A549 (cell line): Measurements from ENCODE around the gene IVL. TPM values are rescaled to one million over a fixed set of nuclear protein-coding genes. Genes with fewer than 3 reads are reported as not detected.

ENCODE experiments used
- ATAC-seq, 2 experiments: fragments of 200-7000 bp in 1 of 2; fragments of >200 bp in 1 of 2; cut with Nextera tagmentation in 1 of 2; cut with Tn5 transposase in 1 of 2; 3 replicates each; pipeline versions ENCODE4 v1.8.0 to v1.9.1; 2018 to 2020; ENCODE audit warnings: mild to moderate bottlenecking in 1 of 2, moderate library complexity in 1 of 2
- CTCF ChIA-PET: fragments of 300-600 bp; sonication (Branson Sonifier 250); formaldehyde crosslinking; extraction: SDS; loops from one replicate; lab custom pipeline; 2021; ENCODE audit warnings: antibody characterized with exemption, inconsistent platforms; lab: Yijun Ruan, JAX
- POLR2A ChIA-PET: fragments of 350-600 bp; formaldehyde crosslinking; extraction: SDS; loops from one replicate; lab custom pipeline; 2021; ENCODE audit warnings: antibody characterized with exemption, inconsistent platforms; lab: Yijun Ruan, JAX
- DNase-seq, 2 experiments: peaks; one replicate each; pipeline versions ENCODE4 v3.0.0 to v3.0.0-alpha.2; 2011 to 2016; ENCODE audit warnings: low read depth in 1 of 2, low spot score in 1 of 2
- FAIRE-seq: peaks from 2 replicates; lab custom pipeline; 2011; peaks lifted over from hg19 to GRCh38; lab: Jason Lieb, UNC
- H3K27ac ChIP-seq, 2 experiments: fragments of >200 bp; sonication (Bioruptor Twin); formaldehyde crosslinking; 3 replicates each; pipeline ENCODE4 v1.5.1; 2016 to 2017
- H3K4me1 ChIP-seq: fragments of >200 bp; sonication (Bioruptor Twin); formaldehyde crosslinking; 3 replicates; pipeline ENCODE4 v1.6.1; 2016
- H3K4me2 ChIP-seq: fragments of >200 bp; sonication (Bioruptor Twin); formaldehyde crosslinking; 3 replicates; pipeline ENCODE4 v1.6.1; 2016
- H3K4me3 ChIP-seq: fragments of >200 bp; sonication (Bioruptor Twin); formaldehyde crosslinking; 3 replicates; pipeline ENCODE4 v1.5.1; 2016
- H3K9me3 ChIP-seq: fragments of >200 bp; sonication (Bioruptor Twin); formaldehyde crosslinking; 3 replicates; pipeline ENCODE4 v1.6.1; 2016
- ATOH8 ChIP-seq: fragments of 250-450 bp; sonication (Bioruptor Pico); IDR thresholded peaks from 2 replicates; pipeline ENCODE4 v1.5.0; 2020; ENCODE audit warnings: low read depth, mild to moderate bottlenecking, moderate library complexity
- CBX2 ChIP-seq: fragments of 200-600 bp; sonication (generic); IDR thresholded peaks from 2 replicates; pipeline ENCODE4 v1.6.1; 2016; ENCODE audit warnings: low read depth, mild to moderate bottlenecking, borderline replicate concordance
- CBX8 ChIP-seq: fragments of 200-600 bp; sonication (generic); IDR thresholded peaks from 2 replicates; pipeline ENCODE4 v1.6.1; 2016
- CEBPB ChIP-seq, 2 experiments: fragments of >200 bp in 1 of 2; sonication (Bioruptor Twin) in 1 of 2; formaldehyde crosslinking in 1 of 2; IDR thresholded peaks; 2 replicates each; pipeline ENCODE4 v1.6.1; 2012 to 2016
- CHD2 ChIP-seq: fragments of 150-350 bp; IDR thresholded peaks from 2 replicates; pipeline ENCODE4 v1.6.1; 2014; ENCODE audit warnings: low read length; ENCODE audit not compliant: partially characterized antibody
- CHD4 ChIP-seq: fragments of 200-600 bp; sonication (generic); IDR thresholded peaks from 2 replicates; pipeline ENCODE4 v1.6.1; 2016; ENCODE audit warnings: antibody characterized with exemption, mild to moderate bottlenecking, borderline replicate concordance
- CTCF ChIP-seq: fragments of >200 bp; sonication (Bioruptor Twin); formaldehyde crosslinking; IDR thresholded peaks from 3 replicates; pipeline ENCODE4 v1.5.1; 2016
- EHMT2 ChIP-seq: fragments of 200-600 bp; sonication (generic); IDR thresholded peaks from 2 replicates; pipeline ENCODE4 v1.6.1; 2016; ENCODE audit warnings: antibody characterized with exemption, low read depth, mild to moderate bottlenecking, moderate library complexity
- ELK1 ChIP-seq: fragments of 150-350 bp; IDR thresholded peaks from 2 replicates; pipeline ENCODE4 v1.6.1; 2014; ENCODE audit warnings: low read depth, mild to moderate bottlenecking, low read length
- GATA3 ChIP-seq: IDR thresholded peaks from 2 replicates; pipeline ENCODE4 v1.6.1; 2012; ENCODE audit warnings: borderline replicate concordance
- HMGXB4 ChIP-seq: fragments of 250-450 bp; sonication (Bioruptor Pico); IDR thresholded peaks from 2 replicates; pipeline ENCODE4 v1.5.0; 2021; ENCODE audit warnings: mild to moderate bottlenecking, moderate library complexity, borderline replicate concordance
- MYC ChIP-seq: IDR thresholded peaks from 2 replicates; pipeline ENCODE4 v1.6.1; 2012; ENCODE audit warnings: mild to moderate bottlenecking, inconsistent platforms, low read length, improper control_type of control experiment, borderline replicate concordance
- NFE2L2 ChIP-seq: fragments of 150-350 bp; conservative IDR thresholded peaks from 2 replicates; pipeline ENCODE4 v1.6.1; 2014; ENCODE audit warnings: low read length
- NR3C1 ChIP-seq: fragments of >200 bp; sonication (Bioruptor Twin); formaldehyde crosslinking; IDR thresholded peaks from 3 replicates; pipeline ENCODE4 v1.6.1; 2017
- RAD21 ChIP-seq, 2 experiments: fragments of >200 bp in 1 of 2; sonication (Bioruptor Twin) in 1 of 2; formaldehyde crosslinking in 1 of 2; IDR thresholded peaks in 1 of 2; conservative IDR thresholded peaks in 1 of 2; 2 replicates in 1 of 2; 3 replicates in 1 of 2; pipeline ENCODE4 v1.6.1; 2012 to 2018; ENCODE audit warnings: inconsistent platforms in 1 of 2
- RCOR1 ChIP-seq: fragments of 150-350 bp; IDR thresholded peaks from 2 replicates; pipeline ENCODE4 v1.6.1; 2014; ENCODE audit warnings: antibody characterized with exemption, low read length, low read depth
- RFX5 ChIP-seq: fragments of 450-650 bp; IDR thresholded peaks from 2 replicates; pipeline ENCODE4 v1.7.1; 2014; ENCODE audit warnings: antibody characterized with exemption, mild to moderate bottlenecking, moderate library complexity
- RNF2 ChIP-seq: fragments of 200-600 bp; sonication (generic); IDR thresholded peaks from 2 replicates; pipeline ENCODE4 v1.6.1; 2016; ENCODE audit warnings: low read depth, mild to moderate bottlenecking, antibody characterized with exemption, moderate library complexity, borderline replicate concordance
- SMC3 ChIP-seq: fragments of >200 bp; sonication (Bioruptor Twin); formaldehyde crosslinking; IDR thresholded peaks from 3 replicates; pipeline ENCODE4 v1.6.1; 2018; ENCODE audit warnings: inconsistent platforms
- SREBF2 ChIP-seq: fragments of 450-650 bp; IDR thresholded peaks from 2 replicates; pipeline ENCODE4 v1.6.1; 2014; ENCODE audit warnings: mild to moderate bottlenecking, moderate library complexity
- TP53 ChIP-seq: fragments of 250-450 bp; sonication (Bioruptor Pico); IDR thresholded peaks from 2 replicates; pipeline ENCODE4 v1.5.0; 2021; ENCODE audit warnings: mild to moderate bottlenecking, moderate library complexity
- USF2 ChIP-seq: fragments of 450-650 bp; IDR thresholded peaks from 2 replicates; pipeline ENCODE4 v1.6.1; 2014; ENCODE audit warnings: antibody characterized with exemption
- ZFP36 ChIP-seq: fragments of 450-650 bp; IDR thresholded peaks from 2 replicates; pipeline ENCODE4 v1.6.1; 2014; ENCODE audit warnings: borderline replicate concordance; ENCODE audit not compliant: partially characterized antibody
- ZNF302 ChIP-seq: fragments of 250-450 bp; sonication (Bioruptor Pico); IDR thresholded peaks from 2 replicates; pipeline ENCODE4 v1.9.0; 2021; ENCODE audit warnings: inconsistent platforms, mild to moderate bottlenecking, moderate library complexity
- WGBS: methylation state at CpG from one replicate; pipeline ENCODE4 v1.1.6; 2017; ENCODE audit errors: missing lambda C conversion rate; 5-methylcytosine and 5-hydroxymethylcytosine counted together
- polyA plus RNA-seq, 4 experiments: library from polyadenylated mRNA; depleted of rRNA in 3 of 4; stranded (reverse); fragments of >200 nt; fragmentation: RNase III in 1 of 4; extraction: RNeasy Plus Mini Kit Qiagen cat#74134 plus additional on column Dnase treatment in 1 of 4; gene quantifications; 2 replicates in 3 of 4; 3 replicates in 1 of 4; pipeline ENCODE4 v1.2.3, GENCODE V29; 2011 to 2017

Gene IVL
- polyA plus RNA-seq, 2 of the 4 experiments (the other 2 are of a cell fraction): not detected

- no peak for ATAC-seq
- no peak for FAIRE-seq
- Histone ChIP-seq H3K9me3 (no peaks in the 10 kb centered on the region), H3K4me3 (no peak overlapping the region), H3K27ac (no peak overlapping the region), H3K4me2 (no peak overlapping the region)
- CTCF ChIA-PET: no interaction called here
- WGBS: 64% methylated on average over 5 of the region's 5 CpGs
- TF ChIP-seq CBX8 (no peak), GATA3 (no peak), ATOH8 (no peak), CBX2 (no peak), TP53 (no peak), NR3C1 (no peak), RAD21 (conservative IDR thresholded peaks at IDR 0.05 in 1 of 2, IDR thresholded peaks at IDR 0.05 in 1 of 2) (no peak), SMC3 (no peak), RCOR1 (no peak), CEBPB (IDR thresholded peaks at IDR 0.05) (no peak), USF2 (no peak), MYC (no peak), ELK1 (no peak), RFX5 (no peak), NFE2L2 (no peak)
- TF ChIP-seq, all 56 proteins: peak for 0
- no peak for DNase-seq
- POLR2A ChIA-PET: no interaction called here
- H3K4me1 ChIP-seq: no peaks in the 10 kb centered on the region
These were observed 27.4 kb upstream of the IVL start for GRCh38 chr1:152880907-152881306.

- DNase-seq: no peak
- CTCF ChIA-PET: interaction anchor here (1.6 kb wide), 1 partner anchor 8 kb away, joined by 4 read pairs; no protein-coding TSS in a partner anchor
- TF ChIP-seq CHD2 (no peak), HMGXB4 (CRISPR knock-in tag) (no peak)
- TF ChIP-seq, all 56 proteins: peak for 0
- POLR2A ChIA-PET: no interaction called here
- Histone ChIP-seq H3K9me3 (no peaks in the 10 kb centered on the region), H3K27ac (no peak overlapping the region), H3K4me2 (no peak overlapping the region), H3K4me1 (no peaks in the 10 kb centered on the region), H3K4me3 (no peak overlapping the region)
- FAIRE-seq (no peak), ATAC-seq (no peak)
These were observed 24.3 kb upstream of the IVL start for GRCh38 chr1:152884085-152884484.

GRCh38 chr1:152884506-152884905 is 23.8 kb upstream of the IVL start:
- Histone ChIP-seq H3K4me2 (no peak overlapping the region), H3K27ac (no peak overlapping the region), H3K4me1 (no peaks in the 10 kb centered on the region), H3K4me3 (no peak overlapping the region), H3K9me3 (no peaks in the 10 kb centered on the region)
- 67% methylated on average over 1 of the region's 1 CpG for WGBS
- no peak for ATAC-seq
- POLR2A ChIA-PET: no interaction called here
- TF ChIP-seq CTCF: no peak
- no peak for TF ChIP-seq HMGXB4 (CRISPR knock-in tag)
- TF ChIP-seq EHMT2: no peak
- TF ChIP-seq CHD4: no peak
- TF ChIP-seq RNF2: no peak
- no peak for TF ChIP-seq ZFP36
- TF ChIP-seq ZNF302 (CRISPR knock-in tag): no peak
- no peak for TF ChIP-seq CBX2
- TF ChIP-seq SREBF2: no peak
- TF ChIP-seq RAD21 (conservative IDR thresholded peaks at IDR 0.05 in 1 of 2, IDR thresholded peaks at IDR 0.05 in 1 of 2): no peak
- CTCF ChIA-PET: interaction anchor here (0.6 to 1.6 kb wide), 2 partner anchors 9 to 231 kb away, joined by 3 to 4 read pairs; no protein-coding TSS in a partner anchor
- DNase-seq: no peak
- no peak for FAIRE-seq
